Neutrophil (primary cell): Measurements from ENCODE around the gene EBF3.

Source experiments
- H3K27ac ChIP-seq: fragments of 200-600 bp; sonication (generic); 2 replicates; pipeline ENCODE4 v1.5.1; 2016; ENCODE audit warnings: mild to moderate bottlenecking, moderate library complexity
- H3K27me3 ChIP-seq: fragments of 200-600 bp; sonication (generic); 2 replicates; pipeline ENCODE4 v1.6.0; 2016; ENCODE audit warnings: mild to moderate bottlenecking
- H3K36me3 ChIP-seq: fragments of 200-600 bp; sonication (generic); 2 replicates; pipeline ENCODE4 v1.5.1; 2017
- H3K4me1 ChIP-seq, 2 experiments: fragments of 200-600 bp in 1 of 2; sonication (generic) in 1 of 2; 1 replicate in 1 of 2; 2 replicates in 1 of 2; pipeline versions ENCODE4 v1.5.1 to v1.6.1; 2013 to 2016; ENCODE audit warnings: low read depth in 1 of 2, low read length in 1 of 2, mild to moderate bottlenecking in 1 of 2, moderate library complexity in 1 of 2; ENCODE audit not compliant: control insufficient read depth in 1 of 2, insufficient read depth in 1 of 2
- H3K4me3 ChIP-seq, 2 experiments: fragments of 200-600 bp in 1 of 2; sonication (generic) in 1 of 2; 1 replicate in 1 of 2; 2 replicates in 1 of 2; pipeline ENCODE4 v1.5.1; 2013 to 2016; ENCODE audit warnings: low read depth in 1 of 2, low read length in 1 of 2, mild to moderate bottlenecking in 1 of 2, moderate library complexity in 1 of 2
- H3K9me3 ChIP-seq: fragments of 200-600 bp; sonication (generic); 2 replicates; pipeline ENCODE4 v1.5.1; 2016
- CTCF ChIP-seq: fragments of 200-600 bp; sonication (generic); IDR thresholded peaks from 2 replicates; pipeline ENCODE4 v1.5.1; 2016; ENCODE audit warnings: antibody characterized with exemption

The EBF3 gene

GRCh38 chr10:129966889-129967578 is 3.0 kb upstream of the EBF3 start:
- no peaks in the 10 kb centered on the region for H3K36me3 ChIP-seq
- peaks cover 100% of the 10 kb centered on the region for H3K27me3 ChIP-seq
- peaks cover 9 to 11% of the 10 kb centered on the region in 2 experiments for H3K4me1 ChIP-seq
- H3K4me3 ChIP-seq, result no peak overlapping the region
- no peak overlapping the region for H3K27ac ChIP-seq
- TF ChIP-seq CTCF, result no peak
- no peaks in the 10 kb centered on the region for H3K9me3 ChIP-seq

- Histone ChIP-seq H3K27ac (no peak overlapping the region), H3K9me3 (no peaks in the 10 kb centered on the region), H3K27me3 (peaks cover 100% of the 10 kb centered on the region), H3K4me3 (no peak overlapping the region), H3K4me1 (peaks cover 9 to 10% of the 10 kb centered on the region in 2 experiments), H3K36me3 (no peaks in the 10 kb centered on the region)
- no peak for TF ChIP-seq CTCF
Measured at GRCh38 chr10:129966370-129966888, 2.4 kb upstream of the EBF3 start.

GRCh38 chr10:129965959-129966358 is 1.9 kb upstream of the EBF3 start:
- no peaks in the 10 kb centered on the region for H3K36me3 ChIP-seq
- H3K27me3 ChIP-seq, result peaks cover 100% of the 10 kb centered on the region
- H3K27ac ChIP-seq, result no peak overlapping the region
- no peaks in the 10 kb centered on the region for H3K9me3 ChIP-seq
- no peak for TF ChIP-seq CTCF
- no peak overlapping the region for H3K4me3 ChIP-seq
- peaks cover 8 to 9% of the 10 kb centered on the region in 2 experiments for H3K4me1 ChIP-seq

GRCh38 chr10:129965425-129965808 is 1.3 kb upstream of the EBF3 start:
- Histone ChIP-seq H3K4me1 (peaks cover 8 to 9% of the 10 kb centered on the region in 2 experiments), H3K4me3 (no peak overlapping the region), H3K9me3 (no peaks in the 10 kb centered on the region), H3K36me3 (no peaks in the 10 kb centered on the region), H3K27ac (no peak overlapping the region), H3K27me3 (peaks cover 100% of the 10 kb centered on the region)
- TF ChIP-seq CTCF, result no peak

GRCh38 chr10:129964611-129965424 is 744 bp upstream of the EBF3 start:
- H3K27ac ChIP-seq, result no peak overlapping the region
- H3K27me3 ChIP-seq, result peaks cover 100% of the 10 kb centered on the region
- H3K4me1 ChIP-seq, result peaks cover 8 to 9% of the 10 kb centered on the region in 2 experiments
- no peak overlapping the region for H3K4me3 ChIP-seq
- H3K9me3 ChIP-seq, result no peaks in the 10 kb centered on the region
- TF ChIP-seq CTCF, result no peak
- no peaks in the 10 kb centered on the region for H3K36me3 ChIP-seq
